DOHH2 (cell line): ENCODE data around the gene CACTIN.

Experiments
- H3F3A ChIP-seq: fragments of 200-600 bp; sonication (generic), shearing (Covaris generic); 2 replicates; pipeline ENCODE4 v1.6.0; 2016; ENCODE audit warnings: antibody characterized with exemption, mild to moderate bottlenecking; ENCODE audit not compliant: control insufficient read depth, insufficient read depth
- H3K27ac ChIP-seq: fragments of 200-600 bp; sonication (generic); 2 replicates; pipeline ENCODE4 v1.5.1; 2014; ENCODE audit warnings: low read depth, mild to moderate bottlenecking, low read length, moderate library complexity
- H3K27me3 ChIP-seq: fragments of 200-600 bp; sonication (generic); 2 replicates; pipeline ENCODE4 v1.6.1; 2014; ENCODE audit warnings: mild to moderate bottlenecking, low read length, mixed read lengths; ENCODE audit not compliant: control insufficient read depth
- H3K36me3 ChIP-seq: fragments of 200-600 bp; sonication (generic); 2 replicates; pipeline ENCODE4 v1.6.1; 2014; ENCODE audit warnings: mild to moderate bottlenecking, low read length, moderate library complexity, mixed read lengths; ENCODE audit not compliant: control insufficient read depth
- H3K4me1 ChIP-seq: fragments of 200-600 bp; sonication (generic); 2 replicates; pipeline ENCODE4 v1.6.1; 2014; ENCODE audit warnings: mild to moderate bottlenecking, low read length, mixed read lengths; ENCODE audit not compliant: control insufficient read depth
- H3K4me2 ChIP-seq: fragments of 200-600 bp; sonication (generic); 2 replicates; pipeline ENCODE4 v1.6.0; 2014; ENCODE audit warnings: mild to moderate bottlenecking, low read length, moderate library complexity
- H3K4me3 ChIP-seq: fragments of 200-600 bp; sonication (generic); 2 replicates; pipeline ENCODE4 v1.5.1; 2014; ENCODE audit warnings: mild to moderate bottlenecking, low read length, mixed read lengths
- H3K79me2 ChIP-seq: fragments of 200-600 bp; sonication (generic); 2 replicates; pipeline ENCODE4 v1.6.1; 2014; ENCODE audit warnings: mild to moderate bottlenecking, low read length, mixed read lengths; ENCODE audit not compliant: control insufficient read depth
- H3K9me2 ChIP-seq: fragments of 200-600 bp; sonication (generic); replicated peaks from 2 replicates; pipeline ENCODE4 v1.6.1; 2014; ENCODE audit warnings: mild to moderate bottlenecking, low read length, mixed read lengths; ENCODE audit not compliant: control insufficient read depth
- H3K9me3 ChIP-seq: fragments of 200-600 bp; sonication (generic); 2 replicates; pipeline ENCODE4 v1.6.1; 2014; ENCODE audit warnings: antibody characterized with exemption, low read length, mixed read lengths; ENCODE audit not compliant: control insufficient read depth, insufficient read depth
- H4K20me1 ChIP-seq: fragments of 200-600 bp; sonication (generic); 2 replicates; pipeline ENCODE4 v1.6.0; 2014; ENCODE audit warnings: low read depth, mild to moderate bottlenecking, antibody characterized with exemption, low read length, moderate library complexity; ENCODE audit not compliant: control insufficient read depth, insufficient read depth
- EZH2phosphoT487 ChIP-seq: fragments of 200-600 bp; sonication (generic); IDR thresholded peaks from 2 replicates; pipeline ENCODE4 v1.6.1; 2017; ENCODE audit warnings: borderline replicate concordance, mild to moderate bottlenecking, antibody characterized with exemption, low read length, moderate library complexity, mixed read lengths
- TF ChIP-seq, protein P1 (sequence below): fragments of 200-600 bp; sonication (generic); IDR thresholded peaks from one replicate; pipeline ENCODE4 v1.5.1; 2014; ENCODE audit warnings: antibody characterized with exemption, mild to moderate bottlenecking, low read depth, low read length; ENCODE audit not compliant: poor library complexity, severe bottlenecking

CACTIN gene

DNA sequence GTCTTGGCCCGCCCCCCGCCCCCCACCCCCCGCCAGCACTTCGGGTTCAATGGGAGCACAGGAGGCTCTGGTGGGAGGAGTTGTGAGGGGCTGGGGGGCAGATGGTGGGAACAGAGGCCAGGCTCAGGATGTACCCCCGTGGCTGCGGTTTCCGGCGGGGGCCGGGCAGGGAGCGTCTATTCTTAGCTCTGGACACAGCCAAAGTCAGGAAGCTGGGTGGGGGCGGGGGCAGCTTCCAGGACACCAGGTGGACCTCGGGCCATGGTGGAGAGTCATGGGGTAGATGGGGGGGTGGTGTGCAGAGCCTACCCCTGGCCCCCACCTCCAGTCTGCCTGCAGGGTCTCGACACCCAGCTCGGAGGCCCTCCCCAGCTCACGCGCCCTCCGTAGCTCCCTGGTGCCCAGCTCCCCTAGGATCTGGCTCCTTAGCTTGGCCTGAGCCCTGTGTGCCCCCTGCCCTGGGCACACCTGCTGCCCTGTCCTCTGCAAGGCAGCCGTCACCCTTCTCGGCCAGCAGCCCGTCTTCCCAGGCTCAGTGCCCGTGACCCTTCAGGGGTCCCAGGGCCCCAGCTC lies 17.8 kb downstream of the CACTIN start:
- TF ChIP-seq, protein P1, sequence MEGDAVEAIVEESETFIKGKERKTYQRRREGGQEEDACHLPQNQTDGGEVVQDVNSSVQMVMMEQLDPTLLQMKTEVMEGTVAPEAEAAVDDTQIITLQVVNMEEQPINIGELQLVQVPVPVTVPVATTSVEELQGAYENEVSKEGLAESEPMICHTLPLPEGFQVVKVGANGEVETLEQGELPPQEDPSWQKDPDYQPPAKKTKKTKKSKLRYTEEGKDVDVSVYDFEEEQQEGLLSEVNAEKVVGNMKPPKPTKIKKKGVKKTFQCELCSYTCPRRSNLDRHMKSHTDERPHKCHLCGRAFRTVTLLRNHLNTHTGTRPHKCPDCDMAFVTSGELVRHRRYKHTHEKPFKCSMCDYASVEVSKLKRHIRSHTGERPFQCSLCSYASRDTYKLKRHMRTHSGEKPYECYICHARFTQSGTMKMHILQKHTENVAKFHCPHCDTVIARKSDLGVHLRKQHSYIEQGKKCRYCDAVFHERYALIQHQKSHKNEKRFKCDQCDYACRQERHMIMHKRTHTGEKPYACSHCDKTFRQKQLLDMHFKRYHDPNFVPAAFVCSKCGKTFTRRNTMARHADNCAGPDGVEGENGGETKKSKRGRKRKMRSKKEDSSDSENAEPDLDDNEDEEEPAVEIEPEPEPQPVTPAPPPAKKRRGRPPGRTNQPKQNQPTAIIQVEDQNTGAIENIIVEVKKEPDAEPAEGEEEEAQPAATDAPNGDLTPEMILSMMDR, result no peak
- TF ChIP-seq EZH2phosphoT487, result no peak
- H3K4me1 ChIP-seq, result peaks cover 43% of the 10 kb centered on the region
- H3K9me3 ChIP-seq, result no peaks in the 10 kb centered on the region
- H4K20me1 ChIP-seq, result no peaks in the 10 kb centered on the region
- H3K36me3 ChIP-seq, result peaks cover 17% of the 10 kb centered on the region
- H3K4me3 ChIP-seq, result no peak overlapping the region
- peaks cover 24% of the 10 kb centered on the region for H3K27me3 ChIP-seq
- no peaks in the 10 kb centered on the region for H3F3A ChIP-seq
- H3K9me2 ChIP-seq, result no peaks in the 10 kb centered on the region
- no peak overlapping the region for H3K27ac ChIP-seq
- H3K4me2 ChIP-seq, result no peak overlapping the region
- H3K79me2 ChIP-seq, result no peaks in the 10 kb centered on the region

DNA sequence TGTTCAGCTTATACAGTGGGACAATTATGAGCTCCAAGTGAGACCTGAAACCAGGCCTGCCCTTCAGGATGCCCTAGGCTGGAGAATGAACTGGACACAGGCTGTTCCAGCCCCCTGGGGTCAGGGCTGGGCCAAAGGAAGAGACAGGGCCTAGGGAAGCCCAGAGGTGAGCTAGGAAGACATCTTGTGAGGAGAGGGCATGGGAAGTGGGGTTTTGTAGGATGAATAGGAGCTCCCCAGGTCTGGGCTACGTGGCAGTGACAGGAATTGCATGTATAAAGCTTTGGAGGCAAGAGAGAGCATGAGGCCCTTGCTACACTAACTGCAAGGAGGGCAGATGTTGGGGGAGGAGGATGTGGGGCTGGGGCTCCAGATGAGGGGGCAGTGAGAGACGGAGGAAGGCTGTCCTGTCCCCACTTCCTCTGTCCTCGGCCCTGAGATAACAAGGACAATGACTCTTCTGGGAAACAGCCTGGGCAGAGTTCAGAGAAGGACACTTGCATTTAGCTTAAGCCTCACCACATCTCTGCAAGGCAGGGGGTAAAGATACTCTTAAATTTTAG lies 18.4 kb downstream of the CACTIN start:
- TF ChIP-seq, protein P1, result no peak
- TF ChIP-seq EZH2phosphoT487, result no peak
- Histone ChIP-seq H4K20me1 (no peaks in the 10 kb centered on the region), H3K79me2 (no peaks in the 10 kb centered on the region), H3K27ac (no peak overlapping the region), H3K9me3 (no peaks in the 10 kb centered on the region), H3K9me2 (no peaks in the 10 kb centered on the region), H3K36me3 (peaks cover 17% of the 10 kb centered on the region), H3K4me3 (no peak overlapping the region), H3K4me1 (peaks cover 43% of the 10 kb centered on the region), H3K4me2 (0 out of 2 replicates have a peak overlapping the region, but pooled peaks have one; percentile 26), H3K27me3 (peaks cover 24% of the 10 kb centered on the region), H3F3A (no peaks in the 10 kb centered on the region)

DNA sequence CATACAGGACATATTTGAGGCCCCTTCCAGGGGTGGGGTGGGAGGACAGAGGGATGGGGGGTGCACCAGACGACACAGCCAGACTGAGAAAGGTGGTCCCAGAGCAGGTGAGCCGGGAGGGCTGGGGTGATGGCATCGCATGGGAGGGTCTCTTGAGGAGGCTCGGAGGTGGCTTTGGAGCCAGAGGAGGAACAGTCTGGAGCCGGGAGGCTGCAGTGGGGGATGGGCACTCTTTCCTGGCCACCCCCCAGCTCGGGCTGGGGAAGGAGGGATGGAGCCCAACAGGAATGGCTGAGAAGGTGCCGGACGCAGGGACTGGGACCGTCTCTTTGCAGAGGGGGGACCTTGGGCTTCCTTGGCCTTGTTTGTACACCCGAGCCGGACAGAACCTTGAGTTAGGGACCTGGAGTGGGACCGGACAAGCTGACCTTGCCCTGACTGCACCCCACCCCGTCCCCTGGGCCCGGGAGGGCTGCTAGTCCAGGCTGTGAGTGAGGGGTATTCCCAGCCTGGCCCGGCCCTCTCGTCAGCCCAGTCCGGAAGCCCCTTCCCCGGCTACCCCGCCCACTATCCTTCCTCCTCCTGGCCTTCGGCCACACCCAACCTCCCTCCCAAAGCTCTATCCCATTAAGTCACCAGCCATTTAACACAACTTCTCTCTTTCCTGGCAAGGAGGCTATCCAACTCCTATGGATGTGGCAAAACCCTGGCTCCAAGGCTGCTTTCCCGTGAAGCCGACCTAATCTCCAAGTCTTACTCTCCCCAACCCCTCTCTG lies 19.1 kb downstream of the CACTIN start:
- Histone ChIP-seq H3K27ac (no peak overlapping the region), H3K4me1 (peaks cover 43% of the 10 kb centered on the region), H3F3A (no peaks in the 10 kb centered on the region), H3K4me3 (no peak overlapping the region), H4K20me1 (no peaks in the 10 kb centered on the region), H3K4me2 (peak overlapping the region; percentile 45; the same call in 1 of the 2 replicates), H3K36me3 (peaks cover 17% of the 10 kb centered on the region), H3K27me3 (peaks cover 24% of the 10 kb centered on the region), H3K9me3 (no peaks in the 10 kb centered on the region), H3K79me2 (no peaks in the 10 kb centered on the region), H3K9me2 (no peaks in the 10 kb centered on the region)
- no peak for TF ChIP-seq EZH2phosphoT487
- TF ChIP-seq, protein P1, result no peak
